Keratinocyte (primary cell): ENCODE measurements around the gene C2orf42.

Source experiments
- CTCF ChIP-seq, 3 experiments: IDR thresholded peaks in 1 of 3; conservative IDR thresholded peaks in 1 of 3; optimal IDR thresholded peaks in 1 of 3; 2 replicates in 2 of 3; 3 replicates in 1 of 3; pipeline versions ENCODE3 to v1.5.1; 2011; ENCODE audit warnings: low read length in 3 of 3, mild to moderate bottlenecking in 3 of 3, moderate library complexity in 2 of 3, control low read depth in 1 of 3, inconsistent platforms in 1 of 3; ENCODE audit not compliant: insufficient read depth in 2 of 3; ENCODE audit errors: extremely low read depth in 1 of 3
- EZH2 ChIP-seq: IDR thresholded peaks from one replicate; pipeline ENCODE4 v1.6.1; 2012; ENCODE audit warnings: inconsistent platforms, mild to moderate bottlenecking, low read length, moderate library complexity

GRCh38 chr2:70133491-70134322, 57.1 kb downstream of the C2orf42 start:
- TF ChIP-seq CTCF (optimal IDR thresholded peaks at IDR 0.05 in 1 of 3, IDR thresholded peaks at IDR 0.05 in 1 of 3, conservative IDR thresholded peaks at IDR 0.05 in 1 of 3; ENCODE audit: extremely low read depth in 1 of 3, insufficient read depth in 2 of 3, low read length in 3 of 3) (no peak), EZH2 (no peak)
